Loucy (cell line): ENCODE results near the gene MYL12B.
"Not testable (repeated sequence)": the region's sequence is repeated elsewhere in the genome, so short reads cannot be mapped to it uniquely, and the experiment has no call there.

ENCODE experiments used
- H2AFZ ChIP-seq: fragments of 200-600 bp; sonication (generic); 2 replicates; pipeline ENCODE4 v1.6.0; 2016; ENCODE audit warnings: antibody characterized with exemption, mild to moderate bottlenecking, low read length, moderate library complexity
- H3F3A ChIP-seq: fragments of 200-600 bp; 2 replicates; pipeline ENCODE4 v1.6.0; 2016; ENCODE audit warnings: antibody characterized with exemption, low read depth, mild to moderate bottlenecking
- H3K27me3 ChIP-seq: fragments of 200-600 bp; sonication (generic); 2 replicates; pipeline ENCODE4 v1.6.1; 2014; ENCODE audit warnings: low read length, mild to moderate bottlenecking; ENCODE audit not compliant: insufficient read depth, poor library complexity, severe bottlenecking
- H3K36me3 ChIP-seq: fragments of 200-600 bp; sonication (generic); 2 replicates; pipeline ENCODE4 v1.6.1; 2016; ENCODE audit warnings: low read length; ENCODE audit not compliant: insufficient read depth
- H3K4me1 ChIP-seq: fragments of 200-600 bp; sonication (generic); 2 replicates; pipeline ENCODE4 v1.5.1; 2014; ENCODE audit warnings: low read length, mild to moderate bottlenecking; ENCODE audit not compliant: insufficient read depth, poor library complexity, severe bottlenecking
- H3K4me2 ChIP-seq: fragments of 200-600 bp; sonication (generic); 2 replicates; pipeline ENCODE4 v1.6.0; 2014; ENCODE audit warnings: antibody characterized with exemption, low read length, low read depth, mild to moderate bottlenecking; ENCODE audit not compliant: poor library complexity, severe bottlenecking
- H3K4me3 ChIP-seq: fragments of 200-600 bp; sonication (generic); 2 replicates; pipeline ENCODE4 v1.5.1; 2014; ENCODE audit warnings: low read length, mild to moderate bottlenecking, mixed read lengths; ENCODE audit not compliant: poor library complexity, severe bottlenecking
- H3K79me2 ChIP-seq: fragments of 200-600 bp; sonication (generic); 2 replicates; pipeline ENCODE4 v1.6.1; 2014; ENCODE audit warnings: low read length; ENCODE audit not compliant: insufficient read depth
- H3K9ac ChIP-seq: fragments of 200-600 bp; sonication (generic); 2 replicates; pipeline ENCODE4 v1.6.0; 2014; ENCODE audit warnings: mild to moderate bottlenecking, low read depth, low read length, moderate library complexity; ENCODE audit not compliant: poor library complexity, severe bottlenecking
- H3K9me2 ChIP-seq: fragments of 200-600 bp; sonication (generic); replicated peaks from 2 replicates; pipeline ENCODE4 v1.6.1; 2016; ENCODE audit warnings: low read depth, low read length, mixed read lengths
- H3K9me3 ChIP-seq: fragments of 200-600 bp; sonication (generic); 2 replicates; pipeline ENCODE4 v1.6.1; 2014; ENCODE audit warnings: mild to moderate bottlenecking, antibody characterized with exemption, low read length, low read depth; ENCODE audit not compliant: insufficient read depth
- H4K20me1 ChIP-seq: fragments of 200-600 bp; sonication (generic); 2 replicates; pipeline ENCODE4 v1.6.0; 2014; ENCODE audit warnings: antibody characterized with exemption, low read length, mild to moderate bottlenecking; ENCODE audit not compliant: insufficient read depth, poor library complexity, severe bottlenecking
- EZH2phosphoT487 ChIP-seq: fragments of 200-600 bp; IDR thresholded peaks from 2 replicates; pipeline ENCODE4 v1.6.1; 2018; ENCODE audit warnings: antibody characterized with exemption, mild to moderate bottlenecking, moderate library complexity, borderline replicate concordance
- TF ChIP-seq, protein P1 (sequence below): fragments of 200-600 bp; sonication (generic); conservative IDR thresholded peaks from 2 replicates; pipeline ENCODE4 v1.5.1; 2014; ENCODE audit warnings: mild to moderate bottlenecking, antibody characterized with exemption, low read length

Gene MYL12B

DNA sequence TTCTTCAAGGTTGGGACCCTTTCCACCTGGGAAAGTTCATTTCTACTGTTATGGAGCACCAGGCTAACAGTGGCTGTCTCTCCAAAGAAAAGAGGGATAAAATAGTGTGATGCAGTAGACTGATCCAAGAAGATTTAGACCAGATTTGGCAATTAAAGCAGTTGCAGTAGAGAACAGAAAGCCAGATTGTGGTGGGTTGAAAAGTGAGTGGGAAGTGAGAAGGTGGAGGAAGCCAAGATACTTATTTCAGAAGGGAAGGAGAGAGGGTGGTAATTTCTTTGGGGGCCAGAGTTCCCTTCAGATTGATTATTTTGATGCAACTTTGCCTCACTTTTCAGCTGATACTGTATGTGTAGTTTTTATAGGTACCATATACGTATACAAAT, 8.0 kb downstream of the MYL12B start:
- peak overlapping the region; percentile 94 for H3K4me2 ChIP-seq
- H3K27me3 ChIP-seq = no peaks in the 10 kb centered on the region
- no peak overlapping the region for H2AFZ ChIP-seq
- no peak overlapping the region for H3K9ac ChIP-seq
- no peaks in the 10 kb centered on the region for H3K9me2 ChIP-seq
- H3K9me3 ChIP-seq = no peaks in the 10 kb centered on the region
- H4K20me1 ChIP-seq = peaks cover 90% of the 10 kb centered on the region
- H3K36me3 ChIP-seq = peaks cover 20% of the 10 kb centered on the region; the same call in 1 of the 2 replicates
- no peak for TF ChIP-seq EZH2phosphoT487
- TF ChIP-seq, protein P1, sequence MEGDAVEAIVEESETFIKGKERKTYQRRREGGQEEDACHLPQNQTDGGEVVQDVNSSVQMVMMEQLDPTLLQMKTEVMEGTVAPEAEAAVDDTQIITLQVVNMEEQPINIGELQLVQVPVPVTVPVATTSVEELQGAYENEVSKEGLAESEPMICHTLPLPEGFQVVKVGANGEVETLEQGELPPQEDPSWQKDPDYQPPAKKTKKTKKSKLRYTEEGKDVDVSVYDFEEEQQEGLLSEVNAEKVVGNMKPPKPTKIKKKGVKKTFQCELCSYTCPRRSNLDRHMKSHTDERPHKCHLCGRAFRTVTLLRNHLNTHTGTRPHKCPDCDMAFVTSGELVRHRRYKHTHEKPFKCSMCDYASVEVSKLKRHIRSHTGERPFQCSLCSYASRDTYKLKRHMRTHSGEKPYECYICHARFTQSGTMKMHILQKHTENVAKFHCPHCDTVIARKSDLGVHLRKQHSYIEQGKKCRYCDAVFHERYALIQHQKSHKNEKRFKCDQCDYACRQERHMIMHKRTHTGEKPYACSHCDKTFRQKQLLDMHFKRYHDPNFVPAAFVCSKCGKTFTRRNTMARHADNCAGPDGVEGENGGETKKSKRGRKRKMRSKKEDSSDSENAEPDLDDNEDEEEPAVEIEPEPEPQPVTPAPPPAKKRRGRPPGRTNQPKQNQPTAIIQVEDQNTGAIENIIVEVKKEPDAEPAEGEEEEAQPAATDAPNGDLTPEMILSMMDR = no peak
- no peak overlapping the region for H3K4me3 ChIP-seq
- H3K79me2 ChIP-seq = peaks cover 100% of the 10 kb centered on the region
- H3K4me1 ChIP-seq = peaks cover 50% of the 10 kb centered on the region
- H3F3A ChIP-seq = no peaks in the 10 kb centered on the region

DNA sequence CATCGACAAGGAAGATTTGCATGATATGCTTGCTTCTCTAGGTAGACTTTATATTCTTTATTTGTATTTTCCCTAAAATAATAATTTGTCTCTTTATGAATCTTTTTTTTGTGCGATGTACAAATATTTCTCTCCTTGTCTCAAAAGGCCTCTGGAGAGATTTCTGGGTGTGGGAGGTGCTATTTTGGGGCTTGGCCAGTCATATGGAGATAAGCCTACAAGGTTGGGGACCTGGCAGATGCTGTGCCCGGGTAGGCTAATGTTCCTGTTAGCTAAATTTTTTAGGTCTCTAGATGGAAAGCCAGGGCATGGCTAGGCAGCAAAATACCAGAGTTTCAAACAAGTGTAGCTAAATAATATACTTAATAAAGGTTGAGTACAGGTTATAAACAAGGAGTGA, 11.1 kb downstream of the MYL12B start:
- Histone ChIP-seq H3K4me1 (peaks cover 21% of the 10 kb centered on the region), H3F3A (no peaks in the 10 kb centered on the region), H3K9me2 (no peaks in the 10 kb centered on the region), H3K79me2 (peaks cover 82% of the 10 kb centered on the region), H4K20me1 (peaks cover 59% of the 10 kb centered on the region), H3K36me3 (peaks cover 47% of the 10 kb centered on the region), H3K4me3 (no peak overlapping the region), H3K9ac (no peak overlapping the region), H3K9me3 (no peaks in the 10 kb centered on the region), H2AFZ (no peak overlapping the region), H3K4me2 (no peak overlapping the region), H3K27me3 (no peaks in the 10 kb centered on the region)
- TF ChIP-seq EZH2phosphoT487 = no peak
- TF ChIP-seq, protein P1 = no peak

DNA sequence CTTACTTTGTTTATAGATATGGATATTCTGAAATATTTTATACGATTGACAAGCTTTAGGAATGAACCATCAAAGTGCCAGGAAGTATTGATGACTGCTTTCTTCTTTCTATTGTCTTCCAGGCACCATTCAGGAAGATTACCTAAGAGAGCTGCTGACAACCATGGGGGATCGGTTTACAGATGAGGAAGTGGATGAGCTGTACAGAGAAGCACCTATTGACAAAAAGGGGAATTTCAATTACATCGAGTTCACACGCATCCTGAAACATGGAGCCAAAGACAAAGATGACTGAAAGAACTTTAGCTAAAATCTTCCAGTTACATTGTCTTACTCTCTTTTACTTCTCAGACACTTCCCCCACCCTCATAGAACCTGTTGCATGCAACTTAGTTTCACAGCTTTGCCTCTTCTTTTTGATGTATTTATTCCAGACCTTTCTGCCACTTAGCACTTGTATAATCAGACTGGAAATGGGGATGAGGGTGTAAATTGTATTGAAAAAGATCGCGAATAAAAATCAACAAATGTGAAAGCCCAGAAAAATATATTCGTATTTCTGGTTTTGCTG, 15.8 kb downstream of the MYL12B start:
- Histone ChIP-seq H3K36me3 (peaks cover 63% of the 10 kb centered on the region), H3K79me2 (peaks cover 36% of the 10 kb centered on the region), H4K20me1 (peaks cover 12% of the 10 kb centered on the region)
- H3K9me2 ChIP-seq, H3K9me3 ChIP-seq, H3K4me2 ChIP-seq, H3K4me3 ChIP-seq, H3F3A ChIP-seq, H3K27me3 ChIP-seq, H3K9ac ChIP-seq, H3K4me1 ChIP-seq, H2AFZ ChIP-seq: not testable (repeated sequence)
